ENCODE measurements around the gene MAP2K2. TPM values are rescaled to one million over a fixed set of nuclear protein-coding genes. Genes with fewer than 3 reads are reported as not detected.

The MAP2K2 gene
- total and polyA plus RNA-seq, 9 of the 15 experiments (the other 6 are each of a cell fraction or from before 2014, with no cell fraction given): 1.0 to 151 (median 58.3) TPM

DNA sequence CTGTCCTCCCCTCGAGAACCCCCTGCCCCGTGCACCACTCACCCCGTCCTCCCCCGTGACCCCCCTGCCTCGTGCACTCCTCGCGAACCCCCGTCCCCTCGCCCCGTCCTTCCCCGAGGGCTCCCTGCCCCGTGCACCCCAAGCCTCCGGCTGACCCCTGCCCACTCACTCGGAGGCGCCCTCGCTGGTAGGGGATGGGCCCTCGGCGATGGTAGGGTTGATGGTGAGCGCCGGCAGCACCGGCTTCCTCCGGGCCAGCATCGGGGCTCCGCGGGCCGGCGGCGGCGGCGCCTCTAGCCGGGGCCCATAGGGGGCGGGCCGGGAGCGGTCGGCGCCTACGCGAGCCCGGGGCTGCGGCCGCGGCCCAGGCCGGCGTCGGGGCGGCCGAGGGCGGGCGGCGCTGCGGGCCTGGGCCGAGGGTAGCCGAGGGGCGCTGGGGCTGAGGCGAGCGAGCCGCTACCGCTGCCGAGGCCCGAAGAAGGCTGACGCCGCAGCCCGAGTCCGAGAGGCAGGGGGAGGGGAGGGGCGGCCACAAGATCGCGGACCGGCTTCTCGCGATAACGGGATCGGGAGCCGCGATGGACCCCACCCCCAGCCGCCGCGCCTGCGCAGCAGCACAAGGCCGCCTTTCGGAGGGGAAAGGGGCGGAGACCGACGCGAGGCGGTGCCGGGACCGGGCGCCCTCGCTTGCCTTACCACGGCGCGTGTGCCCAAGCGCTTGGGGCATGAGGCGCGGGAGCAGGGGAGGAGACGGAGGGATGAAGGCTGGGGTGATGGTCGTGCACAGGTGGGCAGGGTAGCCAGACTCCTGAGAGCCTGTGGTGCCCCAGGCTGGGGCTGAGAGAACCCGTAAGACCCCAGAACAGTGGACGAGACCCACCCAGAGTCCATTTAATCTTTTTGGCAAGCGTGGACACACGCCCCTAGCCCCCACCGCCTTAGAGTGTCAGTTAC is at the start of gene MAP2K2 (continued):
- TF ChIP-seq, protein P1, sequence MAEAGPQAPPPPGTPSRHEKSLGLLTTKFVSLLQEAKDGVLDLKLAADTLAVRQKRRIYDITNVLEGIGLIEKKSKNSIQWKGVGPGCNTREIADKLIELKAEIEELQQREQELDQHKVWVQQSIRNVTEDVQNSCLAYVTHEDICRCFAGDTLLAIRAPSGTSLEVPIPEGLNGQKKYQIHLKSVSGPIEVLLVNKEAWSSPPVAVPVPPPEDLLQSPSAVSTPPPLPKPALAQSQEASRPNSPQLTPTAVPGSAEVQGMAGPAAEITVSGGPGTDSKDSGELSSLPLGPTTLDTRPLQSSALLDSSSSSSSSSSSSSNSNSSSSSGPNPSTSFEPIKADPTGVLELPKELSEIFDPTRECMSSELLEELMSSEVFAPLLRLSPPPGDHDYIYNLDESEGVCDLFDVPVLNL (CRISPR knock-in tag; IDR thresholded peaks at IDR 0.05; ENCODE audit: low read depth): no peak
- peak; percentile 83 for TF ChIP-seq POLR2B (IDR thresholded peaks at IDR 0.05; ENCODE audit: low read depth, partially characterized antibody)
- TF ChIP-seq ZNF134 (CRISPR knock-in tag; conservative IDR thresholded peaks at IDR 0.05): no peak
- TF ChIP-seq, protein P2, sequence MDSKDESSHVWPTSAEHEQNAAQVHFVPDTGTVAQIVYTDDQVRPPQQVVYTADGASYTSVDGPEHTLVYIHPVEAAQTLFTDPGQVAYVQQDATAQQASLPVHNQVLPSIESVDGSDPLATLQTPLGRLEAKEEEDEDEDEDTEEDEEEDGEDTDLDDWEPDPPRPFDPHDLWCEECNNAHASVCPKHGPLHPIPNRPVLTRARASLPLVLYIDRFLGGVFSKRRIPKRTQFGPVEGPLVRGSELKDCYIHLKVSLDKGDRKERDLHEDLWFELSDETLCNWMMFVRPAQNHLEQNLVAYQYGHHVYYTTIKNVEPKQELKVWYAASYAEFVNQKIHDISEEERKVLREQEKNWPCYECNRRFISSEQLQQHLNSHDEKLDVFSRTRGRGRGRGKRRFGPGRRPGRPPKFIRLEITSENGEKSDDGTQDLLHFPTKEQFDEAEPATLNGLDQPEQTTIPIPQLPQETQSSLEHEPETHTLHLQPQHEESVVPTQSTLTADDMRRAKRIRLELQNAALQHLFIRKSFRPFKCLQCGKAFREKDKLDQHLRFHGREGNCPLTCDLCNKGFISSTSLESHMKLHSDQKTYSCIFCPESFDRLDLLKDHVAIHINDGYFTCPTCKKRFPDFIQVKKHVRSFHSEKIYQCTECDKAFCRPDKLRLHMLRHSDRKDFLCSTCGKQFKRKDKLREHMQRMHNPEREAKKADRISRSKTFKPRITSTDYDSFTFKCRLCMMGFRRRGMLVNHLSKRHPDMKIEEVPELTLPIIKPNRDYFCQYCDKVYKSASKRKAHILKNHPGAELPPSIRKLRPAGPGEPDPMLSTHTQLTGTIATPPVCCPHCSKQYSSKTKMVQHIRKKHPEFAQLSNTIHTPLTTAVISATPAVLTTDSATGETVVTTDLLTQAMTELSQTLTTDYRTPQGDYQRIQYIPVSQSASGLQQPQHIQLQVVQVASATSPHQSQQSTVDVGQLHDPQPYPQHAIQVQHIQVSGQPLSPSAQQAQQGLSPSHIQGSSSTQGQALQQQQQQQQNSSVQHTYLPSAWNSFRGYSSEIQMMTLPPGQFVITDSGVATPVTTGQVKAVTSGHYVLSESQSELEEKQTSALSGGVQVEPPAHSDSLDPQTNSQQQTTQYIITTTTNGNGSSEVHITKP (IDR thresholded peaks at IDR 0.05; ENCODE audit: partially characterized antibody): no peak
- no peak for TF ChIP-seq ZNF561 (CRISPR knock-in tag; conservative IDR thresholded peaks at IDR 0.05)
- TF ChIP-seq CCNT2 (IDR thresholded peaks at IDR 0.05; ENCODE audit: borderline replicate concordance, extremely low read depth, insufficient read length, low read depth, low read length): peak; percentile 70
- TF ChIP-seq NELFE (IDR thresholded peaks at IDR 0.05; ENCODE audit: insufficient read depth, insufficient read length): no peak
- TF ChIP-seq ERF (CRISPR knock-in tag; IDR thresholded peaks at IDR 0.05): no peak
- TF ChIP-seq ZNF589 (CRISPR knock-in tag; IDR thresholded peaks at IDR 0.05; ENCODE audit: low read depth): no peak
- TF ChIP-seq HNRNPL (IDR thresholded peaks at IDR 0.05; ENCODE audit: low read depth, low read length): peak; percentile 88; the same call in 1 of the 2 replicates
- TF ChIP-seq, protein P3, sequence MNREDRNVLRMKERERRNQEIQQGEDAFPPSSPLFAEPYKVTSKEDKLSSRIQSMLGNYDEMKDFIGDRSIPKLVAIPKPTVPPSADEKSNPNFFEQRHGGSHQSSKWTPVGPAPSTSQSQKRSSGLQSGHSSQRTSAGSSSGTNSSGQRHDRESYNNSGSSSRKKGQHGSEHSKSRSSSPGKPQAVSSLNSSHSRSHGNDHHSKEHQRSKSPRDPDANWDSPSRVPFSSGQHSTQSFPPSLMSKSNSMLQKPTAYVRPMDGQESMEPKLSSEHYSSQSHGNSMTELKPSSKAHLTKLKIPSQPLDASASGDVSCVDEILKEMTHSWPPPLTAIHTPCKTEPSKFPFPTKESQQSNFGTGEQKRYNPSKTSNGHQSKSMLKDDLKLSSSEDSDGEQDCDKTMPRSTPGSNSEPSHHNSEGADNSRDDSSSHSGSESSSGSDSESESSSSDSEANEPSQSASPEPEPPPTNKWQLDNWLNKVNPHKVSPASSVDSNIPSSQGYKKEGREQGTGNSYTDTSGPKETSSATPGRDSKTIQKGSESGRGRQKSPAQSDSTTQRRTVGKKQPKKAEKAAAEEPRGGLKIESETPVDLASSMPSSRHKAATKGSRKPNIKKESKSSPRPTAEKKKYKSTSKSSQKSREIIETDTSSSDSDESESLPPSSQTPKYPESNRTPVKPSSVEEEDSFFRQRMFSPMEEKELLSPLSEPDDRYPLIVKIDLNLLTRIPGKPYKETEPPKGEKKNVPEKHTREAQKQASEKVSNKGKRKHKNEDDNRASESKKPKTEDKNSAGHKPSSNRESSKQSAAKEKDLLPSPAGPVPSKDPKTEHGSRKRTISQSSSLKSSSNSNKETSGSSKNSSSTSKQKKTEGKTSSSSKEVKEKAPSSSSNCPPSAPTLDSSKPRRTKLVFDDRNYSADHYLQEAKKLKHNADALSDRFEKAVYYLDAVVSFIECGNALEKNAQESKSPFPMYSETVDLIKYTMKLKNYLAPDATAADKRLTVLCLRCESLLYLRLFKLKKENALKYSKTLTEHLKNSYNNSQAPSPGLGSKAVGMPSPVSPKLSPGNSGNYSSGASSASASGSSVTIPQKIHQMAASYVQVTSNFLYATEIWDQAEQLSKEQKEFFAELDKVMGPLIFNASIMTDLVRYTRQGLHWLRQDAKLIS (CRISPR knock-in tag; IDR thresholded peaks at IDR 0.05): 0 out of 2 replicates have a peak, but pooled peaks have one; percentile 57
